GM18520 (cell line): ENCODE measurements around the gene ST3GAL5.

Source experiments
- ATAC-seq: cut with Tn5 transposase; IDR thresholded peaks from one replicate; pipeline ENCODE4 v1.9.1; 2021; ENCODE audit not compliant: unreplicated experiment

The ST3GAL5 gene

GRCh38 chr2:85793584-85793983, 95.2 kb downstream of the ST3GAL5 start:
- no peak for ATAC-seq

- no peak for ATAC-seq
These were observed 95.9 kb downstream of the ST3GAL5 start for GRCh38 chr2:85792783-85793441.

GRCh38 chr2:85791704-85792565, 96.9 kb downstream of the ST3GAL5 start:
- ATAC-seq = no peak

- no peak for ATAC-seq
These were observed 98.1 kb downstream of the ST3GAL5 start for GRCh38 chr2:85790499-85791188.

- no peak for ATAC-seq
These were observed 98.8 kb downstream of the ST3GAL5 start for GRCh38 chr2:85790032-85790431.

- ATAC-seq = no peak
These were observed 99.5 kb downstream of the ST3GAL5 start for GRCh38 chr2:85789271-85789670.

DNA sequence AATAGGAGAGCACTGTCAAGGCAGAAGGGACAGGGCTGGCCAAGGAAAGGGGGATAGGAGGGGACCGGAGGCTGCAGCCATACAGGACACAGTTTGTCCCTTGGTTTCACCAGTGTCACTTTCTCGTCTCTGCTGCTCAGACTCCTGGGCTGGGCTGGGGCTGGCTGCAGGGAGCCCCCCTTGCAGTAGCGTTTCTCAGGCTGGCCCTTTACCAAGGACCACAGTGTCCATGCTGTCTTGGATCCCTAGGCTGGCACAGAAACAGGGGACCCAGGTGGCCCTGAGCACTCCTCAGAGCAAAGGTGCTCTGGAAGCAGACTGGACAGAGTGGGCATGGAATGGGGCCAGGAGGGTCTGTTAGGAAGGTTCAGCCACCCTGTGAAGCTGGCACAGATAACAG, 100.2 kb downstream of the ST3GAL5 start:
- no peak for ATAC-seq

DNA sequence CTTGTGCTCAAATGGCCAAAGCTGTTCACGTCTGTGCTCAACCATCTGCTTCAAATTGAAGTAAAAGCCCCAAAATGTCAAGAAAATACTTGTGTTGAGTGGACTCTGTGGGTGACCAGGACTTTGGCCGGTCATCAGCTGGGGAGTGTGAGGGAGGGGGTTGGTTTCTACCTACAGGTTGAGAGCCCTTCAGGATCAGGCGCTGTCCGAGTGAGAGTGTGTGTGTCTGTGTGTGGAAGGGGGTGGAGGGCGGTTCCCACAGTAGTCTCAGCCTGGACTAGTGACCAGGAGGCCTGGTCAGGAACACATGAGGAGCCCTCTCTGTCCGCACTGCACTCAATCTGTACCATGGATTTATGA, 100.8 kb downstream of the ST3GAL5 start:
- ATAC-seq = no peak

DNA sequence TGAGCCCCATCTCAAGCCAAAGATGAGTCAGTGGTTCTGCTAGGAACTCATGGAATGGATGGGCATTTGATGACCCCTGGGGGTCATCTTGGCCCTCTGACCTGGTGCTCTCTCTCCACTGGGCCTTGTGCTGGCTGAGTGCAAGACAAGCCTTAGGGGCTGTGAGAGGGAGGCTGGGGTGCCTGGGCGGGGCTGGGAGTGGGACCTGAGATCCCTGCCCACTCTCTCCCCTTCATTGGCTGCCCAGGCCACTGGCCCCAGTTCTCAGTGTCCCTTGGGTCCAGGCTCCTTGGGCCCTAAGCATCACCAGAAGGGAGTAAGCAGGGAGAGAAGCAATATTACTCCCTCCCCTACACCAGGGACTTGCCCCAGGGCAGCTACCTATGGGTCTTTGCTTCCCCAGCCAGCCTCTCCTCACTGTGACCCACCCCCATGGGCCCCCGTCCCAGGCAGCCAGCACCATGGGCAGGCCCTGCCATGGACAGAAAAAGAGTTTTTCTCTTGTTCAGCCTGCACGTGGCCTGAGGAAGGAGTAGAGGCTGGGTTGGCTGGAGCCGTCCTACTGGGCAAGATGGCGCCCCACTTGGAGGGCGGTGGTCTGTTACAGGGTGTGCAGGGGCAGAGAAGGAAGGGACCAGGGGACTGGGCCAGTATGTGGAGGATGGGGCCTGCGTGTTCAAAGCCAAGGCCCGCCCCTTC, 101.4 kb downstream of the ST3GAL5 start:
- ATAC-seq = no peak
